Choroid plexus epithelial cell (primary cell): Measurements from ENCODE around the gene SPECC1.

Experiments
- DNase-seq: peaks from one replicate; pipeline ENCODE4 v3.0.0-alpha.2; 2010; ENCODE audit warnings: low read depth
- H3K4me3 ChIP-seq: 2 replicates; pipeline ENCODE4 v1.5.1; 2011; ENCODE audit warnings: low read depth, mild to moderate bottlenecking, control low read depth, low read length, moderate library complexity
- TF ChIP-seq, protein P1 (sequence below): conservative IDR thresholded peaks from 2 replicates; pipeline ENCODE4 v1.5.1; 2011; ENCODE audit warnings: low read depth, mild to moderate bottlenecking, control low read depth, inconsistent platforms, low read length, moderate library complexity

SPECC1 gene

DNA sequence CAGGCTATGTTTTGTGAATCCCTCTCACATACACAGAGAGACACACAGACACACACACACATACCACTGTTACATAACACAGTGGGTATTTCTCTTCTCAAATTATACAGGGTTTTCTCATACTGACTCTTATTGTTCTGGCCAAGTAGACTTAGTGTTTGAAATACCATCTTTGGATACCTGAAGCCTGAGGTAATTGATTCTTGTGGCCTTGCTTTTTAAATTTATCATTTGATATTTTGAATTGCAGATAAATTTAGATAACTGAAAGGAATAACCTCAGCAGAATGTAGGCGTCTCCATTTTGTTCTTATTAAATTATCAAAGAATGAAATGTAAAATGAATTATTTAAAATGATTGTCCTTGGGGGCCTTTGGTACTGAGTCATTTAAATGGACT, 234.4 kb downstream of the SPECC1 start:
- no peak overlapping the region for H3K4me3 ChIP-seq
- TF ChIP-seq, protein P1, sequence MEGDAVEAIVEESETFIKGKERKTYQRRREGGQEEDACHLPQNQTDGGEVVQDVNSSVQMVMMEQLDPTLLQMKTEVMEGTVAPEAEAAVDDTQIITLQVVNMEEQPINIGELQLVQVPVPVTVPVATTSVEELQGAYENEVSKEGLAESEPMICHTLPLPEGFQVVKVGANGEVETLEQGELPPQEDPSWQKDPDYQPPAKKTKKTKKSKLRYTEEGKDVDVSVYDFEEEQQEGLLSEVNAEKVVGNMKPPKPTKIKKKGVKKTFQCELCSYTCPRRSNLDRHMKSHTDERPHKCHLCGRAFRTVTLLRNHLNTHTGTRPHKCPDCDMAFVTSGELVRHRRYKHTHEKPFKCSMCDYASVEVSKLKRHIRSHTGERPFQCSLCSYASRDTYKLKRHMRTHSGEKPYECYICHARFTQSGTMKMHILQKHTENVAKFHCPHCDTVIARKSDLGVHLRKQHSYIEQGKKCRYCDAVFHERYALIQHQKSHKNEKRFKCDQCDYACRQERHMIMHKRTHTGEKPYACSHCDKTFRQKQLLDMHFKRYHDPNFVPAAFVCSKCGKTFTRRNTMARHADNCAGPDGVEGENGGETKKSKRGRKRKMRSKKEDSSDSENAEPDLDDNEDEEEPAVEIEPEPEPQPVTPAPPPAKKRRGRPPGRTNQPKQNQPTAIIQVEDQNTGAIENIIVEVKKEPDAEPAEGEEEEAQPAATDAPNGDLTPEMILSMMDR: no peak
- DNase-seq: peak; percentile 23

DNA sequence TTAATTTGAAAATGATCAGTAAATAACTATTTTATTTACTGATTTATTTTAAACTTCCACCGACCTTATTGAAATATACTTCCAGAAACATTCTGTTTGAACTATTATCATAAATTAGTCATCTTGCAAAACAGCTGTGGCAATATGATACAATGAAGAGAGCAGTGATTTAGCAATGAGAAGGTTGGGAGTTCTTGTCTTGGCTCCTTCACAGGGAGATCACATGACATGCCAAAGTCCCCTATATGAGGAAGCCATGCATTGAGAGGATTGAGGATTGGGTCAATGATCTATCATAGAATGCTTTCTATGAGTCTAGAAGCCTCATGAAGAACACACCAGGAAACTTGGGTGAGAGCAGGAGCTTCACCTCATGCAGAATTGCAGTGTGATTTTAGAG, 235.5 kb downstream of the SPECC1 start:
- no peak overlapping the region for H3K4me3 ChIP-seq
- TF ChIP-seq, protein P1: no peak
- DNase-seq: peak; percentile 47

DNA sequence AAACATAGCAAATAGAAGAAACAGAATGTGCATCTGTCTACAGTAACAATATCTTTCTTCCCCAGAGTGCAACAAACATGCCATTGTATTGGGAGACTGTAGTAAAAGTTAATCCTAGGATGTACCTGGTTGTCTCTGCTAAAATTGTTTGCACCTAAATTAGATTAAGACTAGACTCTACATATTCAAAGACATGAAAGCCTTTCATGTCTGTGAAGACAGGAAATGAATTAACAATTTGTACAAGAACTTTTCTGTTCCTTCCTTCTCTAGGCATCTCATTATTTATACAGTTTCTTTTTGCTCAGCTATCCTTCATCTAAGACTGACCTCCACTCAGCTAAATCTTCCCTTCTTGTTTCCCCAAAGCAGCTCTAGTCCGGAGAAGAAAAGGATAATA, 237.5 kb downstream of the SPECC1 start:
- no peak overlapping the region for H3K4me3 ChIP-seq
- DNase-seq: no peak
- TF ChIP-seq, protein P1: no peak

DNA sequence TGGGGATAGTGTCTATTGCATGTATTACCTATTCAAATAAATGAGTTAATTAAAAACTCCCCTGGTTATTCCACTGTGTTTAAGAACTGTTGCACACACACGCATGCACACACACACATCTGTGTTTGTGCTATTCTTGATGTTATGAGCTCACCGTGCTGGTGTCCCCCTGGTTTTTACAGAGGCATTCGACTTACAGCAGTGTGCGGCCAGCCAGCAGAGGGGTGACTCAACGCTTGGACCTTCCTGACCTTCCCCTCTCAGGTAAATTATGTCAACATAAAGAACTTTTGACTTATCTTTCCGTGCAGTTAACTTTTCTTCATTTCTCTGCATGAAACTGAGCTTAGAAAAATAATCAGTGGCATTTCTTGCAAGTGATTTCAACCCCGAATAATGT, 244.2 kb downstream of the SPECC1 start:
- TF ChIP-seq, protein P1: no peak
- DNase-seq: peak; percentile 27
- no peak overlapping the region for H3K4me3 ChIP-seq

DNA sequence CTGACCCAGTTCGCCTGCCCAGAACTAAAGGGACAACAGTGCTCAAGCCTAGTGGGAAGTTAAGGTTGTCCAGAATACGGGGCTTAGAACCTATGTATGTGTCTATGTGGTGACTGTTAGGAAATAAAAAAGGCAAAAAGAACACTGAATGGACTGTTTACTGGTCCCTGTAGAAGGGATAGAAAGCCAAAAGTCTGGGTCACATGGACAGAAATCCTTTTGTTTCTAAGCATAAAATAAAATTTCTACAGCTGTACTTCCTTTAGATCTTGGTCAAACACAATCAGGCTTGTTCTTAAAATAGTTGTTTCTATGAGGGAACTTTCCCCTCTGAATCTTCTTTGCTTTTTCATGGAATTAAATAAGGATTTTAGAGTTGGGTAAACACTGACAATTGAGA, 245.4 kb downstream of the SPECC1 start:
- DNase-seq: no peak
- H3K4me3 ChIP-seq: no peak overlapping the region
- TF ChIP-seq, protein P1: no peak

DNA sequence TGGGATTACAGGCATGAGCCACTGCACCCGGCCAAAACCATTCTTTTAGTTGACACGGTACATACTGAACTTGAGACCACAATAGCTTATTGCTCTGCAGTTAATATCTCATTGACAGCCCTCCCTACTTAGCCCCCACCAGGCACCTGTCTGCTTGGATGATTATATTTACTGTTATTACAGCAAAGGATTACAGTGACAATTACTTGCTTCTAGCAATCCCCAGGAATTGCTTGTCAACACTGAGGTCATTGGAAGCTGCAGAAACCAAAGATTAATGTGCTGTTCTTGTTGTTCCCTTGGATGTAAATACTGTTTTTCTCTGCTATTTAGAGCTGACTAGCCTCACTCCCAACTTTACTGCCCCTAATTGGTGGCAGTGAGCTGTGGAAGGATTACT, 247.0 kb downstream of the SPECC1 start:
- TF ChIP-seq, protein P1: no peak

DNA sequence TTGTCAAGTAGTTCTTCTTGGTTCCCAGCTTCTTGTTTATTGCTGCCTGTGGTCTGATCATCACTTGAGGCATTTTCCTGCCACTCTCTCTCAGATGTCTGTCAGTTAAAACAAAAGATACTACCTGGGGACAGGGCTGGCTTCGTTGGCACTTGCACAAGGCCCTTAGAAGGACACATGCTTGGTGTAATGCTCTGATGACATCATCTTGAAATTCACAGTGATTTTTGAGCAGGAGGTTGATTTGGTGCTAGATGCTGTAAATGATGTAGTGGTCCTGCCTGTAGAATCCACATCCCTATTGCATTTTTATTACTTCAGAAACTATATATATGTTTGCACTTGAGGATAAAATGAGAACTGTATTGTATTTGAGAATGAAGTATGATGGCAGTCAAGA, 247.8 kb downstream of the SPECC1 start:
- TF ChIP-seq, protein P1: no peak
- H3K4me3 ChIP-seq: no peak overlapping the region
- no peak for DNase-seq

More for the DNA sequence above, 247.0 kb downstream of the SPECC1 start:
- no peak for DNase-seq
- no peak overlapping the region for H3K4me3 ChIP-seq
